Measurements from ENCODE around the gene GJB3.

DNA sequence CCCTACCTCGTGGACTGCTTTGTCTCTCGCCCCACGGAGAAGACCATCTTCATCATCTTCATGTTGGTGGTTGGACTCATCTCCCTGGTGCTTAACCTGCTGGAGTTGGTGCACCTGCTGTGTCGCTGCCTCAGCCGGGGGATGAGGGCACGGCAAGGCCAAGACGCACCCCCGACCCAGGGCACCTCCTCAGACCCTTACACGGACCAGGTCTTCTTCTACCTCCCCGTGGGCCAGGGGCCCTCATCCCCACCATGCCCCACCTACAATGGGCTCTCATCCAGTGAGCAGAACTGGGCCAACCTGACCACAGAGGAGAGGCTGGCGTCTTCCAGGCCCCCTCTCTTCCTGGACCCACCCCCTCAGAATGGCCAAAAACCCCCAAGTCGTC lies 13.8 kb downstream of the GJB3 start:
- TF ChIP-seq, protein P1, sequence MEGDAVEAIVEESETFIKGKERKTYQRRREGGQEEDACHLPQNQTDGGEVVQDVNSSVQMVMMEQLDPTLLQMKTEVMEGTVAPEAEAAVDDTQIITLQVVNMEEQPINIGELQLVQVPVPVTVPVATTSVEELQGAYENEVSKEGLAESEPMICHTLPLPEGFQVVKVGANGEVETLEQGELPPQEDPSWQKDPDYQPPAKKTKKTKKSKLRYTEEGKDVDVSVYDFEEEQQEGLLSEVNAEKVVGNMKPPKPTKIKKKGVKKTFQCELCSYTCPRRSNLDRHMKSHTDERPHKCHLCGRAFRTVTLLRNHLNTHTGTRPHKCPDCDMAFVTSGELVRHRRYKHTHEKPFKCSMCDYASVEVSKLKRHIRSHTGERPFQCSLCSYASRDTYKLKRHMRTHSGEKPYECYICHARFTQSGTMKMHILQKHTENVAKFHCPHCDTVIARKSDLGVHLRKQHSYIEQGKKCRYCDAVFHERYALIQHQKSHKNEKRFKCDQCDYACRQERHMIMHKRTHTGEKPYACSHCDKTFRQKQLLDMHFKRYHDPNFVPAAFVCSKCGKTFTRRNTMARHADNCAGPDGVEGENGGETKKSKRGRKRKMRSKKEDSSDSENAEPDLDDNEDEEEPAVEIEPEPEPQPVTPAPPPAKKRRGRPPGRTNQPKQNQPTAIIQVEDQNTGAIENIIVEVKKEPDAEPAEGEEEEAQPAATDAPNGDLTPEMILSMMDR (IDR thresholded peaks at IDR 0.05) = no peak
- TF ChIP-seq POLR2A (IDR thresholded peaks at IDR 0.05) = no peak

Data from Peyer's patch (tissue), 4 donors.